H1 (cell line): ENCODE measurements around the gene LRRC18. TPM values are rescaled to one million over a fixed set of nuclear protein-coding genes. Genes with fewer than 3 reads are reported as not detected.

Experiments
- CTCF ChIA-PET: fragments of 300-600 bp; sonication (Branson Sonifier 250); formaldehyde crosslinking; loops from one replicate; lab custom pipeline; 2021; ENCODE audit not compliant: partially characterized antibody; lab: Charles Lee
- POLR2A ChIA-PET: fragments of 300-600 bp; sonication (Branson Sonifier 250); formaldehyde crosslinking; loops from one replicate; lab custom pipeline; 2021; ENCODE audit warnings: inconsistent platforms; ENCODE audit not compliant: partially characterized antibody; lab: Charles Lee
- DNase-seq, 2 experiments: peaks; one replicate each; pipeline versions ENCODE4 v3.0.0 to v3.0.0-alpha.2; 2010 to 2022; ENCODE audit warnings: low spot score in 2 of 2, low read depth in 1 of 2, mixed read lengths in 1 of 2
- FAIRE-seq: peaks from 2 replicates; lab custom pipeline; 2011; peaks lifted over from hg19 to GRCh38; lab: Jason Lieb, UNC
- H2AFZ ChIP-seq: 2 replicates; pipeline ENCODE4 v1.8.1; 2012; ENCODE audit warnings: low read length, inconsistent platforms
- H2AK5ac ChIP-seq: 2 replicates; pipeline ENCODE4 v1.6.1; 2013; ENCODE audit warnings: low read depth, low read length
- H2BK120ac ChIP-seq: replicated peaks from 2 replicates; pipeline ENCODE3; 2013; ENCODE audit warnings: low read depth, low read length, inconsistent platforms
- H2BK12ac ChIP-seq: 2 replicates; pipeline ENCODE4 v1.6.1; 2013; ENCODE audit warnings: low read depth, low read length
- H2BK15ac ChIP-seq: 2 replicates; pipeline ENCODE4 v1.6.1; 2013; ENCODE audit warnings: low read length
- H2BK20ac ChIP-seq: 2 replicates; pipeline ENCODE4 v1.6.1; 2013; ENCODE audit warnings: low read length
- H2BK5ac ChIP-seq: 2 replicates; pipeline ENCODE4 v1.6.1; 2013; ENCODE audit warnings: low read depth, low read length
- H3K14ac ChIP-seq: 2 replicates; pipeline ENCODE4 v1.6.1; 2013; ENCODE audit warnings: inconsistent platforms; ENCODE audit not compliant: insufficient read length
- H3K18ac ChIP-seq: 2 replicates; pipeline ENCODE4 v1.6.1; 2013; ENCODE audit warnings: low read length; ENCODE audit errors: extremely low read depth
- H3K23ac ChIP-seq: 2 replicates; pipeline ENCODE4 v1.6.1; 2013; ENCODE audit warnings: inconsistent platforms; ENCODE audit not compliant: insufficient read length
- H3K23me2 ChIP-seq: 2 replicates; pipeline ENCODE4 v1.6.1; 2013; ENCODE audit warnings: low read depth, low read length
- H3K27ac ChIP-seq: 2 replicates; pipeline ENCODE4 v1.6.1; 2011; ENCODE audit warnings: low read depth, low read length, inconsistent platforms
- H3K27me3 ChIP-seq, 4 experiments: replicated peaks in 1 of 4; 1 replicate in 1 of 4; 2 replicates in 3 of 4; pipeline versions ENCODE4 v1.6.1 to v1.8.1; 2011 to 2013; ENCODE audit warnings: low read length in 3 of 4, mild to moderate bottlenecking in 3 of 4, inconsistent platforms in 2 of 4, mixed read lengths in 2 of 4, moderate library complexity in 1 of 4; ENCODE audit not compliant: control insufficient read depth in 3 of 4, insufficient read depth in 3 of 4; ENCODE audit errors: extremely low read depth in 1 of 4
- H3K36me3 ChIP-seq, 4 experiments: 2 replicates each; pipeline versions ENCODE4 v1.6.1 to v1.8.1; 2011 to 2013; ENCODE audit warnings: mild to moderate bottlenecking in 4 of 4, low read length in 3 of 4, moderate library complexity in 2 of 4, control low read depth in 1 of 4, inconsistent platforms in 1 of 4; ENCODE audit not compliant: insufficient read depth in 4 of 4, control insufficient read depth in 2 of 4
- H3K4ac ChIP-seq: replicated peaks from 2 replicates; pipeline ENCODE3; 2013; ENCODE audit warnings: low read length, low read depth, mixed read lengths, inconsistent platforms; ENCODE audit not compliant: insufficient read length
- H3K4me1 ChIP-seq, 4 experiments: replicated peaks in 1 of 4; 1 replicate in 1 of 4; 2 replicates in 3 of 4; pipeline versions ENCODE4 v1.6.1 to v1.8.1; 2011 to 2013; ENCODE audit warnings: low read length in 3 of 4, inconsistent platforms in 2 of 4, mixed read lengths in 1 of 4; ENCODE audit not compliant: insufficient read depth in 4 of 4, control insufficient read depth in 3 of 4
- H3K4me2 ChIP-seq, 2 experiments: 2 replicates each; pipeline versions ENCODE4 v1.6.1 to v1.8.1; 2011 to 2013; ENCODE audit warnings: low read depth in 2 of 2, low read length in 2 of 2, control low read depth in 1 of 2, inconsistent platforms in 1 of 2, mild to moderate bottlenecking in 1 of 2; ENCODE audit not compliant: insufficient read depth in 1 of 2
- H3K4me3 ChIP-seq, 4 experiments: fragments of 200-600, 300-600 bp in 1 of 4; sonication (generic), shearing (Covaris generic), sonication (Bioruptor Twin) in 1 of 4; 2 replicates each; pipeline versions ENCODE4 v1.5.1 to v1.8.1; 2011 to 2016; ENCODE audit warnings: low read length in 4 of 4, low read depth in 3 of 4, control low read depth in 2 of 4, inconsistent platforms in 2 of 4, mild to moderate bottlenecking in 2 of 4, mixed read lengths in 1 of 4, moderate library complexity in 1 of 4; ENCODE audit not compliant: insufficient read depth in 2 of 4; ENCODE audit errors: extremely low read depth in 1 of 4
- H3K56ac ChIP-seq: replicated peaks from 2 replicates; pipeline ENCODE3; 2013; ENCODE audit warnings: low read depth, mild to moderate bottlenecking, mixed read lengths, low read length, inconsistent platforms; ENCODE audit not compliant: insufficient read length
- H3K79me1 ChIP-seq: 2 replicates; pipeline ENCODE4 v1.6.1; 2013; ENCODE audit warnings: low read depth, low read length, control low read depth
- H3K79me2 ChIP-seq, 2 experiments: 2 replicates each; pipeline versions ENCODE4 v1.6.1 to v1.8.1; 2012 to 2013; ENCODE audit warnings: low read length in 2 of 2, mild to moderate bottlenecking in 2 of 2, inconsistent platforms in 1 of 2; ENCODE audit not compliant: insufficient read depth in 2 of 2, control insufficient read depth in 1 of 2
- H3K9ac ChIP-seq, 4 experiments: replicated peaks in 1 of 4; 1 replicate in 1 of 4; 2 replicates in 3 of 4; pipeline versions ENCODE4 v1.6.1 to v1.8.1; 2011 to 2013; ENCODE audit warnings: low read depth in 3 of 4, low read length in 3 of 4, control low read depth in 2 of 4, mild to moderate bottlenecking in 2 of 4, moderate library complexity in 2 of 4, inconsistent platforms in 1 of 4; ENCODE audit errors: extremely low read depth in 1 of 4
- H3K9me3 ChIP-seq, 2 experiments: 2 replicates each; pipeline versions ENCODE4 v1.6.1 to v1.8.1; 2012 to 2013; ENCODE audit warnings: mild to moderate bottlenecking in 2 of 2, moderate library complexity in 2 of 2, control low read depth in 1 of 2, inconsistent platforms in 1 of 2, low read depth in 1 of 2, low read length in 1 of 2, mixed read lengths in 1 of 2; ENCODE audit not compliant: insufficient read depth in 2 of 2
- H4K20me1 ChIP-seq, 2 experiments: replicated peaks in 1 of 2; 2 replicates each; pipeline versions ENCODE3 to v1.8.1; 2011 to 2013; ENCODE audit warnings: inconsistent platforms in 2 of 2, low read length in 2 of 2, mild to moderate bottlenecking in 1 of 2; ENCODE audit not compliant: insufficient read depth in 2 of 2, control insufficient read depth in 1 of 2
- H4K5ac ChIP-seq: 2 replicates; pipeline ENCODE4 v1.6.1; 2013; ENCODE audit warnings: low read length, low read depth, mixed read lengths, inconsistent platforms; ENCODE audit not compliant: insufficient read length
- H4K8ac ChIP-seq: 2 replicates; pipeline ENCODE4 v1.8.0; 2013; ENCODE audit warnings: mild to moderate bottlenecking, moderate library complexity, low read length, inconsistent platforms; ENCODE audit not compliant: insufficient read depth; ENCODE audit errors: extremely low read depth
- H4K91ac ChIP-seq: replicated peaks from 2 replicates; pipeline ENCODE3; 2013; ENCODE audit warnings: low read length, mixed read lengths, inconsistent platforms; ENCODE audit not compliant: insufficient read length
- CEBPB ChIP-seq: IDR thresholded peaks from 2 replicates; pipeline ENCODE4 v1.6.1; 2012; ENCODE audit warnings: low read depth, low read length
- CTBP2 ChIP-seq: IDR thresholded peaks from 2 replicates; pipeline ENCODE4 v1.7.0; 2011; ENCODE audit warnings: borderline replicate concordance, mild to moderate bottlenecking, moderate library complexity, mixed read lengths, low read length; ENCODE audit not compliant: insufficient read depth, insufficient read length
- WGBS, 2 experiments: shearing (Covaris generic) in 1 of 2; methylation state at CpG; one replicate each; pipeline versions ENCODE4 v1.1.6 to v1.1.7; 2013 to 2015; ENCODE audit warnings: low lambda C conversion rate in 2 of 2, mixed read lengths in 2 of 2, inconsistent platforms in 1 of 2, low coverage in 1 of 2, missing lambda C conversion rate in 1 of 2; ENCODE audit not compliant: insufficient replicate concordance in 2 of 2, insufficient coverage in 1 of 2, insufficient read length in 1 of 2; ENCODE audit errors: extremely low coverage in 1 of 2, missing lambda C conversion rate in 1 of 2; 5-methylcytosine and 5-hydroxymethylcytosine counted together
- microRNA-seq, 2 experiments: library from miRNA; unstranded; fragments of <30 nt; microRNA quantifications; one replicate each; pipeline versions ENCODE4 to v1.2.0, GENCODE V29; 2016 to 2020; ENCODE audit warnings: borderline microRNAs expressed in 2 of 2, borderline number of aligned reads in 2 of 2, borderline replicate concordance in 1 of 2
- polyA plus RNA-seq, 7 experiments: library from polyadenylated mRNA; depleted of rRNA in 3 of 7; stranded (reverse) in 5 of 7; unstranded in 2 of 7; fragments of >200 nt in 5 of 7; fragments of 200-250 nt in 2 of 7; gene quantifications; 1 replicate in 5 of 7; 2 replicates in 1 of 7; 4 replicates in 1 of 7; pipeline versions ENCODE4 v1.2.1 to v1.2.3, GENCODE V29; 2011 to 2013; ENCODE audit warnings: missing spikeins in 2 of 7, mixed read lengths in 2 of 7
- small RNA-seq: library from polyadenylated mRNA; stranded (forward); fragments of <200 nt; extraction: miRNeasy Mini kit (QIAGEN cat#:217004); gene quantifications from one replicate; pipeline ENCODE3, GENCODE V24; 2013; ENCODE audit not compliant: insufficient read depth
- total RNA-seq: library from RNA; stranded (reverse); fragmentation: NEBNext Ultra II Directional; extraction: Animal tissue kit (Norgen Biotek cat#: 25700); gene quantifications from 2 replicates; pipeline ENCODE4 v1.2.1, GENCODE V29; 2021

The LRRC18 gene
- total and polyA plus RNA-seq, 2 of the 8 experiments (the other 6 are each of a cell fraction or from before 2014, with no cell fraction given), result not detected

- Histone ChIP-seq H3K4me2 (no peak overlapping the region), H3K18ac (no peak overlapping the region), H3K23ac (no peak overlapping the region), H3K4ac (no peak overlapping the region), H3K27me3 (no peaks in the 10 kb centered on the region), H3K4me1 (no peaks in the 10 kb centered on the region), H3K36me3 (no peaks in the 10 kb centered on the region), H2BK20ac (no peak overlapping the region), H3K4me3 (no peak overlapping the region), H3K23me2 (no peaks in the 10 kb centered on the region), H2AFZ (no peak overlapping the region), H4K5ac (no peak overlapping the region), H2BK120ac (no peak overlapping the region), H3K56ac (no peak overlapping the region), H2BK12ac (no peak overlapping the region), H3K14ac (no peak overlapping the region), H3K9me3 (no peaks in the 10 kb centered on the region), H3K79me2 (no peaks in the 10 kb centered on the region), H3K9ac (no peak overlapping the region), H2AK5ac (no peak overlapping the region), H3K79me1 (no peaks in the 10 kb centered on the region), H2BK5ac (no peak overlapping the region), H2BK15ac (no peak overlapping the region), H4K8ac (no peak overlapping the region), H3K27ac (no peak overlapping the region), H4K91ac (no peak overlapping the region), H4K20me1 (no peaks in the 10 kb centered on the region)
- CTCF ChIA-PET, result interaction anchor here (1.1 to 2.2 kb wide), 3 partner anchors 14 to 214 kb away, joined by 3 to 6 read pairs (median 4); no protein-coding TSS in a partner anchor
- FAIRE-seq, result no peak
- 58% methylated on average over 1 of the region's 1 CpG; no CpG with 5 or more reads in 1 of the 2 experiments for WGBS, 2 experiments
- no peak for TF ChIP-seq CTBP2
- TF ChIP-seq CEBPB, result no peak
- no peak for DNase-seq
- POLR2A ChIA-PET, result no interaction called here
Measured at GRCh38 chr10:48872234-48872633, 67.4 kb downstream of the LRRC18 start.

Small RNAs within 50 kb of the gene (microRNA-seq; reads per million reads assigned to microRNA genes)
- gene MIR4294, result 0 reads per million in 2 experiments

Small RNAs within 50 kb of the gene (small RNA-seq; reads per million reads assigned to genes)
- gene MIR4294, result not detected

Other genes with a start within 250 kb of the LRRC18 start
- 0.69 and 0.73 TPM in 2 replicates for gene VSTM4, start 175.7 kb upstream of the LRRC18 start, total RNA-seq
- 0.48 and 0.63 TPM in 2 replicates for gene VSTM4, start 175.7 kb upstream of the LRRC18 start, polyA plus RNA-seq (2011; rRNA removed)
- not detected in 2 replicates for gene FAM170B, start 194.2 kb upstream of the LRRC18 start, total RNA-seq
- not detected in 2 replicates for gene FAM170B, start 194.2 kb upstream of the LRRC18 start, polyA plus RNA-seq (2011; rRNA removed)
- not detected in 2 replicates for gene TMEM273, start 248.6 kb upstream of the LRRC18 start, total RNA-seq
- gene TMEM273, start 248.6 kb upstream of the LRRC18 start, polyA plus RNA-seq (2011; rRNA removed), result not detected in 2 replicates